Sciatic nerve (tissue), 2 donors: ENCODE results near the gene GSTM3. TPM values are rescaled to one million over a fixed set of nuclear protein-coding genes. Genes with fewer than 3 reads are reported as not detected.
"Not testable (repeated sequence)": the region's sequence is repeated elsewhere in the genome, so short reads cannot be mapped to it uniquely, and the experiment has no call there.

ENCODE experiments used
- ATAC-seq: fragments of 200-7000 bp; cut with Tn5 transposase; one replicate; pipeline ENCODE4 v1.9.1; 2020; ENCODE audit warnings: mild to moderate bottlenecking, moderate library complexity
- DNase-seq: peaks from one replicate; pipeline ENCODE4 v3.0.0-alpha.2; 2020; ENCODE audit warnings: low spot score
- intact Hi-C: fragments of 100-400 bp; cut with DNase I; formaldehyde crosslinking; loops from one replicate; pipeline ENCODE4 v1.14.2; 2022
- total RNA-seq: library from RNA; stranded (reverse); fragmentation: NEBNext Ultra II Directional; extraction: Animal tissue kit (Norgen Biotek cat#: 25700); gene quantifications from one replicate; pipeline ENCODE4 v1.2.1, GENCODE V29; 2021
- donor health status: DM: no; HTN: no; CAD: no.
- donor health status: DM: no; HTN: no; CAD: no.

The GSTM3 gene
- total RNA-seq, 1 donor from 2014 or later = 104 TPM

DNA sequence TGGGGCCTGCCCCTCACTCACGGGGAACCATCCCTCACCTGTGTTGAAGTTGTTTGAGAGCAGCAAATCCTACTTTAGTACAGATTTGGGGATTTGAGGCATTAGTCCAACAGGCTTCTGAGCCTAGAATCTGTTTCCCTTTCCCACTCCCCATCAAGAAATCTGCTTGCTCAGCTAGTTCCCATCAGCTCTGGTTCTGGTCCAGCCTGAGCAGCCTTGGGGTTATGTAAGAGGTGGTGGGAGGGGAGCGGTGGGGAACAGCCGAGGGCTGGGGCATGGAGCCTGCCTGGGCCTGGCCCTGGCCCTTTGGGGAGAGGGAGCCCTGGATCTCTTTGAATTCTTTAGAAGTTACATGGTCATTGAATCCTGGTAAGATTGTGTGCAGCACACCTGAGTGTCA, 24.7 kb downstream of the GSTM3 start:
- DNase-seq (no peak), ATAC-seq (peak; percentile 32)
- intact Hi-C loops = no loop called here

DNA sequence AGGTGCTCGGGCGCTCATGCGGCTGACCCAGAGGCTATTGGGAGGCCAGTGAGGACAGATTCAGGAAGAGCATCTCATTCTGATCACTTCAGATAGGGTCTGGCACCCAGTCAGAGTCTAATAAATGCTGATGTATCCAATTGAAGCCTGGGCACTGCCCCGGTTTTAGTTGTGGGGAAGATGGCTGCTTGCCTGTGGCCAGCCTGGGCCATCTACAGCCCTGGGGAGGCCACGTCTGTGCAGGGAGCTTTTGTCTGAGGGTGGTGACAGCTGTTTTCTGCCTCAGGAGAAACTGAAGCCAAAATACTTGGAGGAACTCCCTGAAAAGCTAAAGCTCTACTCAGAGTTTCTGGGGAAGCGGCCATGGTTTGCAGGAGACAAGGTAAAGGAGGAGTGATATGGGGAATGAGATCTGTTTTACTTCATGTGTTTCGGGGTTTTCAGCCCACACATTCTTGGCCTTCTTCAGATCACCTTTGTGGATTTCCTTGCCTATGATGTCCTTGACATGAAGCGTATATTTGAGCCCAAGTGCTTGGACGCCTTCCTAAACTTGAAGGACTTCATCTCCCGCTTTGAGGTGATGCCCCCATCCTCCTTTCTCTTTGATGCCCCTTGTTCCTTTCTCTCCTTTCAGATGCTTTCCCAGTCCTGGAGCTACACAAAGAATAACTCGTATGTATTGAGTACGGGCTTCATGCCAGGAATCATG, 26.0 kb downstream of the GSTM3 start:
- DNase-seq = no peak
- intact Hi-C loops = no loop called here
- no peak for ATAC-seq

DNA sequence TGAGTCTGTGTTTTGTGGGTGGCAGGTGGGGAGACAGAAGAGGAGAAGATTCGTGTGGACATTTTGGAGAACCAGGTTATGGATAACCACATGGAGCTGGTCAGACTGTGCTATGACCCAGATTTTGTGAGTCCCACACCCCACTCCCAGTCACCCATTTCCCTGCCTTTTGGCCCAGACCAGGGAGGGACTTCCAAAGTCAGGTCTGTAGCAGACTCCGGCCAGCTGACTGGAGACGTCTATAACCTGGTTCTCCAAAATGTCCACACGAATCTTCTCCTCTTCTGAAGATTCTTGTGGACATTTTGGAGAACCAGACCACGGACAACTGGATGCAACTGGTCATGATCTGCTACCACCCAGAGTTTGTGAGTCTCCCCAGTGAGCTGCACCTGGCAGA, 27.2 kb downstream of the GSTM3 start:
- intact Hi-C loops = no loop called here
- ATAC-seq (no peak), DNase-seq (no peak)

DNA sequence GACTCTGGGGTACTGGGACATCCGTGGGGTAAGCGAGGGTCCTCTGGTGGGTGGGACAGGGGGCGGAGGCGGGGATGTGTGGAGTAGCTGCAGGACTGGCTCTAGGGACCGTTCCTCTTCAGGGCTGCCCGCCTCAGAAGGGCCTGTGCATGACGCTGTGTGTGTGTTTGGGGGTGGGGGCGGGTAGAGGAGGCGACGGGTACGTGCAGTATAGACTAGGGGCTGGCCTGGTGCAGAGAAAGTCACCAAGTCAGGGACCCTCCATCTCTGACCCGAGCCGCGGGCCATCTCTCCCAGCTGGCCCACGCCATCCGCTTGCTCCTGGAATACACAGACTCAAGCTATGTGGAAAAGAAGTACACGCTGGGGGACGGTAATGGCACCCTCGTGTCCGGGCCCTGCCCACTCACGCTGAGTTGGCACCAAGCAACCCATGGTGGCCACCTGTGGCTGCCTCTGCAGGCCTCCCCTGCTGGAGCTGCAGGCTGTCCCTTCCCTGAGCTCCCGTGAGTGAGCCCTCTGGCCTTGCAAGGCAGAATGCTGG, 28.4 kb downstream of the GSTM3 start:
- peak; percentile 56 for ATAC-seq
- no peak for DNase-seq
- intact Hi-C loops = no loop called here

DNA sequence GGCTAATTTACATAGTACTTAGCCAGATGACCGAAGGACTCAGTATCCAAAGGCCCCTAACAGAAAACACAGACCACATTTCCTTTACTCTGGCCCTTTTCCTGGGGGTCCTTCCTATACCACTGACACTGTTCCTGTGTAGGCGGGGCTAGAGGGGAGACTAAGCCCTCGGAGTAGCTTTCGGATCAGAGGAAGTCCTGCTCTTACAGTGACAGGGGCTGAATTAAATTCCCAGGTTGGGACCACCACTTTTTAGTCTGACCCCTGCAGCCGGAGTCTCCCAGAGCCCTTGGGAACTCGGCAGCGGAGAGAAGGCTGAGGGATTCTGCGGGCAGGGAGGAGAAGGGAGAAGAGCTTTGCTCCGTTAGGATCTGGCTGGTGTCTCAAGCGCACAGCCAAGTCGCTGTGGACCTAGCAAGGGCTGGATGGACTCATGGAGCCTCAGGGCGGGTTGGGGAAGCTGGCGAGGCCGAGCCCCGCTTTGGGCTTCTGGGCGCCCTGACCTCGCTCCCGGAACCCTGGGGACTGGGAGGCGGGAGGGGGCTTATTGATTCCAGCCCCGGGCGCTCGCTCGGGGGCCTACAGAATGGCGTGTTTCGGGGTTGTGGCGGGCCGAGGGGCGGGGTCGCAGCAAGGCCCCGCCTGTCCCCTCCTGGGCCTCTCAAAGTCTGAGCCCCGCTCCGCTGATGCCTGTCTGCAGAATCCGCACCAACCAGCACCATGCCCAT, 29.1 kb downstream of the GSTM3 start, which contains the start of gene GSTM5:
TSS of gene GSTM5 (plus strand) at position 659 of the 728 bp plus-strand sequence. CDS start at position 721, 62 bp downstream.
- DNase-seq, intact Hi-C loops: not testable (repeated sequence)
- ATAC-seq = peak; percentile 91

DNA sequence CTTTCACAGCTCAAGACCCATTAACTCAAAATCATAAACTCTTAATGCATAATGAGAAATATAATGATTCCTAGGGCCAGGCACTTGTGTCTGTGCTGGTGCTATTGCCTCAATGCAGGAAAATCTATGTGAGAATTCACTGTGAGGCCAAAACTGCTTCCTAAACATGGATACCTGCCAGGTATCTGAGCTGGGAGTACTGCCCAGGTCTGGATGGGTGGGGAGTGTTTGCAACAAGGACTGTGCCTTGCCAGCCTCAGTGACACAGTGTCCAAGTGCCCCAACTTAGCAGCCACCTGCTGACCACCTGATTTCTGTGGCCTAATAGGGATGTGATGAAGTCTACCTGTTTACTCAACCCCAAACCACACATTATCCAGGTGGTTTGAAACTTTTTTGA, 31.0 kb downstream of the GSTM3 start:
- ATAC-seq, intact Hi-C loops: not testable (repeated sequence)

DNA sequence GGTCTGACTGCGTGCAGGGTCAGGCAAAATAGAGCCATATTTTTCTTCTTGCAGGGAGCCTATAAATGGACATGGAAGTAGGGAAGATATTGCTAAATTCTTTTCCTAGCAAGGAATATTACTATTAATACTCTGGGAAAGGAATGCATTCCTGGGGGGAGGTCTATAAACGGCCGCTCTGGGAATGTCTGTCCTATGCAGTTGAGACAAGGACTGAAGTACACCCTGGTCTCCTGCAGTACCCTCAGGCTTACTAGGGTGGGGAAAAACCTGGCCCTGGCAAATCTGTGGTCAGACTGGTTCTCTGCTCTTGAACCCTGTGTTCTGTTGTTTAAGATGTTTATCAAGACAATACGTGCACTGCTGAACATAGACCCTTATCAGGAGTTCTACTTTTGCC, 31.9 kb downstream of the GSTM3 start:
- DNase-seq, ATAC-seq, intact Hi-C loops: not testable (repeated sequence)

More for the DNA sequence above, 31.0 kb downstream of the GSTM3 start:
- not testable (repeated sequence) for DNase-seq

DNA sequence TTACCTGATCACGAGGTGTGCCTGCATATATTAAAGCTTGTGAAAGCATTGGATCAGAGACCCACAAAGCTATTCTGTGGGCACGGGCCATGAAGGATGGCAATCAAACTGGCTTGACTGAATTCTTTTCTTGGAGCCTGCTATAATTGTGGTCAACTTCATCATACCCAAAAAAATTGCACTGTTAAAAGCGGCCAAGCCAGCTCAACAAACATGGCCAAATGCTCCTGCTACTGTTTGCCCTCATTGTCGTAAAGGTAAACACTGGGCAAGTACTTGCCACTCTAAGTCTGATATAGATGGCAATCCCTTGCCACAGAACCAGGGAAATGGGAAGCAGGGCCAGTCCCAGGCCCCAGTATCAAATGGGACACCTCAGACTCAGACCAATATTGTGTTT, 35.4 kb downstream of the GSTM3 start:
- DNase-seq (no peak), ATAC-seq (no peak)
- intact Hi-C loops = no loop called here

DNA sequence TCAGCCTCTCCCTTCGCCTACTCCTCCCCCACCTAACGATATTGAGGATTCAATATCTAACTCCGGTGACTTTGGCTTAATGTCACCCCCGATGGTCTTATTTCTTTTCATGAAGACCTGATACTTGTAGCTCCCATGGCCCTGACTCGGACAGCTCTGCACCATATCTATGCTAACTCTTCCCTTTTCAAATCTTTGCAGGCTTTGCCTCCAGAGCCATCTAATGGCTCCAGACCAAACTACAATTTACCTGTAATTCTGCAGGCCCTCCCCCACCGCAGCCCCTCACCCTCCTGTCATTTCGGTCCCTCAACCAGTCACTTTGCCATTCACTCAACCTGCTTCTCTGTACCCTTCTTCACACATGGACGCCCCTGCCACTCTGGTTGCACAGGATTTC, 36.7 kb downstream of the GSTM3 start:
- intact Hi-C loops = no loop called here
- no peak for DNase-seq
- ATAC-seq = no peak

DNA sequence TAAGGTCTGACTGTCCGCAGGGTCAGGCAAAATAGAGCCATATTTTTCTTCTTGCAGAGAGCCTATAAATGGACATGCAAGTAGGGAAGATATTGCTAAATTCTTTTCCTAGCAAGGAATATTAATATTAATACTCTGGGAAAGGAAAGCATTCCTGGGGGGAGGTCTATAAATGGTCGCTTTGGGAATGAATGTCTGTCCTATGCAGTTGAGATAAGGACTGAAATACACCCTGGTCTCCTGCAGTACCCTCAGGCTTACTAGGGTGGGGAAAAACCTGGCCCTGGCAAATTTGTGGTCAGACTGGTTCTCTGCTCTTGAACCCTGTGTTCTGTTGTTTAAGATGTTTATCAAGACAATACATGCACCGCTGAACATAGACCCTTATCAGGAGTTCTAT, 37.9 kb downstream of the GSTM3 start:
- intact Hi-C loops, ATAC-seq, DNase-seq: not testable (repeated sequence)

DNA sequence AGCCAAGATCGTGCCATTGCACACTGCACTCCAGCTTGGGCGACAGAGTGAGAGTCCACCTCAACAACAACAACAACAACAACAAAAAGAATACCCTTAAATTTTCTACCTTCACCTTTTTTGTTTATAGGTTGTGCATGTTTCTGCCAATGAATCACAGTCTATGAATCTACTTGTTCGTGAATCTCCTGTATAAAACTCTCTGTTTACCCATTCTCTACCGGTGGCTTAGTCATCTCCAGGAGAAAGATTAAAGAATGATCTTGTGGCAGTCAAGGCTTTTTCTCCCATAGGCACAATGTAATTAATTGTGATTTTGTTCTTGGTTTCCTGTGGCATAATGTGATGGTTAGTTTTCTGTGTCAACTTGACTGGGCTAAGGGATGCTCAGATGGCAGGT, 43.0 kb downstream of the GSTM3 start:
- DNase-seq, intact Hi-C loops, ATAC-seq: not testable (repeated sequence)

DNA sequence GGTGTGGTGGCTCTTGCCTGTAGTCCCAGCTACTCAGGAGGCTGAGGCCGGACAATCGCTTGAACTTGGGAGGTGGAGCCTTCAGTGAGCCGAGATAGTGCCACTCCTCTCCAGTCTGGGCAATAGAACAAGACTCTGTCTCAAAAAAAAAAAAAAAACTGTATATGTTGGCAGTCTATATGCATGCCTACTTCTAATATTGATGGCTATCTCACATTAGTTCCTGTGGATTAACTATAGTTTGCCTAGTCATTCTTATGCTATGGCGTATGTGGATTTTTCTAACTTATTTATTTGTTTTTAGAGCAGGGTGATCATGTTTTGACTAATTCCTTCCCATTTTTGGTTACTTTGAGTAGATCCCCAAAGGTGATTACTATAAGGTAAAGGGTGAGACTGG, 43.8 kb downstream of the GSTM3 start:
- ATAC-seq (no peak), DNase-seq (no peak)
- intact Hi-C loops = no loop called here

DNA sequence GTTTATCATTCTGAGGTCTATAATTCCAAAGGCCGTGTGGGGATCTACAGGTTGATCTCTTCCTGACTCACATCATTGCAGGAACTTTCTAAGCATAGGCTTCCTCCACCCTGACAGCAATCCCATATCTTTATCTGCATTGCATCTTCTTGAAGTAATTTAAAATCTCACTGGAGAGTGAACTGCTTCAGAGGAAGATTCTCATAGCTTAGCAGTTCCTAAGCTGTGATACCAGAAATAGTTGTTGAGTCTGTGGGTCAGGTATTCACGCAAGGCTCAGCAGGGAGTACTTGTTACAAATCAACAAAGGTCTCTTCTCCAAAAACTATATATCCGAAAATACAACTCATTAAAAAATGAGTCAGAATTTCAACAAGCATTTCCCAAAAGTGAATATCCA, 45.7 kb downstream of the GSTM3 start:
- DNase-seq, ATAC-seq, intact Hi-C loops: not testable (repeated sequence)

DNA sequence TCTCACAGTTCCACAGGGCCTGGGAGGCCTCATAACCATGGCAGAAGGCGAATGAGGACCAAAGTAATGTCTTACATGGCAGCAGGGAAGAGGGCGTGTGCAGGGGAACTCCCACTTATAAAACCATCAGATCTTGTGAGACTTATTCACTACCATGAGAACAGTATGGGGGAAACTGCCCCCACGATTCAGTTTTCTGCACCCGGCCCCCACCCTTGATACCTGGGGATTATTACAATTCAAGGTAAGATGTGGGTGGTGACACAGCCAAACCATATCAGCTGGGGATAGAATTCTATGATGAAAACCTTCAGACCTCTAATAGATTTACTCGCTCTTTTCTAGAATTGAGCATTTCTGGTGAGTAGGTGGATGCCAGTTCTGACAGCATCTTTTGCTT, 46.4 kb downstream of the GSTM3 start:
- ATAC-seq, intact Hi-C loops, DNase-seq: not testable (repeated sequence)

DNA sequence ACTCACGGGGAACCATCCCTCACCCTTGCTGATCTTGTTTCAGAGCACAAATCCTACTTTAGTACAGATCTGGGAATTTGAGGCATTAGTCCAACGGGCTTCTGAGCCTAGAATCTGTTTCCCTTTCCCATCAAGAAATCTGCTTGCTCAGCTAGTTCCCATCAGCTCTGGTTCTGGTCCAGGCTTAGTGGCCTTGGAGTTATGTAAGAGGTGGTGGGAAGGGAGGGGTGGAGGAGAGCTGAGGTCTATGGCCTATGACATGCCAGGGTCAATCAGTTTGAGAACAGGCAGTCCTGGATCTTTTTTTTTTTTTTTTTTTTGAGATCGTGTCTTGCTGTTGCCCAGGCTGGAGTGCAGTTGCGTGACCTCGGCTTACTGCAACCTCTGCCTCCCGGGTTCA, 49.1 kb downstream of the GSTM3 start:
- intact Hi-C loops = no loop called here
- DNase-seq (peak; percentile 71), ATAC-seq (no peak)

DNA sequence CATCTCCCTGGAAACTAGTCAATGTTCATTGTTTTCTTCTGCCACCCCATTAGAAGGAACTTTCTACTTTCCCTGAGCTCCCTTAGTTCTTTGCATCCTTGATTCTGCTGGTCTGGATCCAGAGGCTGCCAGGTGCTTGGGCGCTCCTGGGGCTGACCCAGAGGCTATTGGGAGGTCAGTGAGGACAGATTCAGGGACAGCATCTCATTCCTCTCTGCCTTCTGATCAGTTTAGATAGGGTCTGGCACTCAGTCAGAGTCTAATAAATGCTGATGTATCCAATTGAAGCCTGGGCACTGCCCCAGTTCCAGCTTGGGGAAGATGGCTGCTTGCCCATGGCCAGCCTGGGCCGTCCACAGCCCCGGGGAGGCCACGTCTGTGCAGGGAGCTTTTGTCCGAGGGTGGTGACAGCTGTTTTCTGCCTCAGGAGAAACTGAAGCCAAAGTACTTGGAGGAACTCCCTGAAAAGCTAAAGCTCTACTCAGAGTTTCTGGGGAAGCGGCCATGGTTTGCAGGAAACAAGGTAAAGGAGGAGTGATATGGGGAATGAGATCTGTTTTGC, 50.9 kb downstream of the GSTM3 start:
- ATAC-seq = no peak
- intact Hi-C loops = no loop called here
- no peak for DNase-seq

DNA sequence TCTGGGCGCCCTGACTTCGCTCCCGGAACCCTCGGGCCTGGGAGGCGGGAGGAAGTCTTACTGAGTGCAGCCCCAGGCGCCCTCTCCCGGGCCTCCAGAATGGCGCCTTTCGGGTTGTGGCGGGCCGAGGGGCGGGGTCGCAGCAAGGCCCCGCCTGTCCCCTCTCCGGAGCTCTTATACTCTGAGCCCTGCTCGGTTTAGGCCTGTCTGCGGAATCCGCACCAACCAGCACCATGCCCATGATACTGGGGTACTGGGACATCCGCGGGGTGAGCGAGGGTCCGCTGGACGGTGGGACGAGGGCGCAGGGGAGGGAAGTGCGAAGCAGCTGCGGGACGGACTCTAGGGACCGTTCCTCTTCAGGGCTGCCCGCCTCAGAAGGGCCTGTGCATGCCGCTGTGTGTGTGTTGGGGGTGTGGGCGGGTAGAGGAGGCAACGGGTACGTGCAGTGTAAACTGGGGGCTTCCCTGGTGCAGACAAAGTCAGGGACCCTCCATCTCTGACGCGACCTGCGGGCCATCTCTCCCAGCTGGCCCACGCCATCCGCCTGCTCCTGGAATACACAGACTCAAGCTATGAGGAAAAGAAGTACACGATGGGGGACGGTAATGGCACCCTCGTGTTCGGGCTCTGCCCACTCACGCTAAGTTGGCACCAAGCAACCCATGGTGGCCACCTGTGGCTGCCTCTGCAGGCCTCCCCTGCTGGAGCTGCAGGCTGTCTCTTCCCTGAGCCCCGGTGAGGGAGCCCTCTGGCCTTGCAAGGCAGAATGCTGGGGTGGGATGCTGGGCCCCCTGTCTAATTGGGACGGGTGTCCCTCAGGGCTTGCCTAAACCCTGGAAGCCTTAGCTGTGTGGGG, 53.0 kb downstream of the GSTM3 start, which contains the start of gene GSTM1:
TSS of gene GSTM1 (plus strand) at position 177 of the 859 bp plus-strand sequence. CDS start at position 234, 57 bp downstream.
- peak; percentile 93 for DNase-seq
- intact Hi-C loops = no loop called here
- ATAC-seq = no peak

DNA sequence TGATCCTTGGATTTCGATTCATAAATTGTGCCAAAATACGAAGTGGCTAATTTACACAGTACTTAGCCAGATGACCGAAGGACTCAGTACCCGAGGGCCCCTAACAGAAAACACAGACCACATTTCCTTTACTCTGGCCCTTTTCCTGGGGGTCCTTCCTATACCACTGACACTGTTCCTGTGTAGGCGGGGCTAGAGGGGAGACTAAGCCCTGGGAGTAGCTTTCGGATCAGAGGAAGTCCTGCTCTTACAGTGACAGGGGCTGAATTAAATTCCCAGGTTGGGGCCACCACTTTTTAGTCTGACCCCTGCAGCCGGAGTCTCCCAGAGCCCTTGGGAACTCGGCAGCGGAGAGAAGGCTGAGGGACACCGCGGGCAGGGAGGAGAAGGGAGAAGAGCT, 53.7 kb downstream of the GSTM3 start:
- ATAC-seq, intact Hi-C loops, DNase-seq: not testable (repeated sequence)

DNA sequence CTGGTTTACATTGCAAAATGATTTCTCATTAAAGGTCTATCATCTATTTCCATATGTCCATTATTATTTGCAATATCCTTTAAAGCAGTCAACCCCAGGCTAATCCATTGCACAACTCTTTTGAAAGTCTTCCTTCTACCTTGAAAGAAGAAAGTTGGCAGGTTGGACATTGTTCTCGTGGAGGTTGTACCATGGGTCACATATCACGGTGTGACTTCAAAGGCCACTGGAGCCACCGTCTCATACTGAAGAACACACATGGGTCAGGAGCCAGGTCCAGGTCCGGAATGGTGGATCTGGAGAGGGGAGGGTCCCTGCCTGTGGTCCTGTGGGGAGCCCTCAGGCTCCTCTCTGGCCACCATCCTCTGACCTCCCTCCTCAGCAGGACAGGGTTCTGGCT, 54.9 kb downstream of the GSTM3 start:
- intact Hi-C loops, ATAC-seq, DNase-seq: not testable (repeated sequence)
